ENCODE results near the gene C2orf72.
A peak's percentile ranks its signal among the peaks of the same experiment; 100 is the strongest.
"Not testable (repeated sequence)": the region's sequence is repeated elsewhere in the genome, so short reads cannot be mapped to it uniquely, and the experiment has no call there.

The C2orf72 gene

DNA sequence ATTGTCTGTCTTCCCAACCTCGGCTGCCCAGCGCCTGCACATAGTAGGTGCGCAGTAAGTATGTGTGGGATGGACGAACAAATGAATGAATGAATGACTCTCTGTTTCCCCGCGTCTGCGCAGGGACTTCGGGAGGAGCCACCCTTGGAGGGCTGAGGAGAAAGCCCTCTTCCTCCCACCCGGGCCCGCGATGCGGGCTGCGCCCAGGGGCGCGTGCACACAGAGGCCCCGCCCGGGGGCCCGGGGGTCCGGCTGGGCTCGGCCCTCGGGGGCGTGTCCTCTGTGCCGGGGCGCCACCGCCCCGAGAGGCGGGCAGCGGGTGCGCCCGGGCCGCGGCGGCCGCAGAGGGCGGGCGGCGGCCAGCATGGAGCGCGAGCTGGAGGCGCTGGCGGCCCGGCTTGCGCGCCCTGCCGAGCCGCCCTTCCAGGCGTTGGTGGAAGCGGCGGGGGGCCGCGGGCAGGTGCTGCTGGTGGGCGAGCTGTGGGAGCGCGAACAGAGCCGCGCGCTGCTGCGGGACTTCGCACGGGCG lies at the start of gene C2orf72:
Gene C2orf72 (plus strand): TSS at position 322 of the 529 bp plus-strand sequence. CDS start 43 bp downstream, at position 365.
- DNase-seq, result no peak

DNA sequence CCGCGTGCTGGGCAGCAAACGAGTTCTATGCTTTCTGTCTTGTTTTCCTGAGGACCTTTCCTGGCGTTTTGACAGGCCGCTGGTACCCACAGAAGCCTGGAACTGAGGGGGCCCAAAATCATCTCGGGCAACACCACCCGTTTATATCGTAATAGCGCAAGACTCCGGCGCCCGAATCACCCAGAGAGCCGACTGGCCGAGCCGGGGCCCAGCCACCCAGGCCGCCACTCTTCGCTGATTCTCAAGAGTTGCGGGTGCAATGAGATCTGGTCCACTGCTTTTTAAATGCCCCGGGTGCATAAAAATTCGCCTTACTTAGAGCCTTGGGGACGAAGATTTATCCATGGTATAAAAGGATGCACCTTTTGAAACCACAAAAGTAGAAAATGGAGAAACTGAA lies 47.6 kb upstream of the C2orf72 start:
- DNase-seq, result no peak

DNA sequence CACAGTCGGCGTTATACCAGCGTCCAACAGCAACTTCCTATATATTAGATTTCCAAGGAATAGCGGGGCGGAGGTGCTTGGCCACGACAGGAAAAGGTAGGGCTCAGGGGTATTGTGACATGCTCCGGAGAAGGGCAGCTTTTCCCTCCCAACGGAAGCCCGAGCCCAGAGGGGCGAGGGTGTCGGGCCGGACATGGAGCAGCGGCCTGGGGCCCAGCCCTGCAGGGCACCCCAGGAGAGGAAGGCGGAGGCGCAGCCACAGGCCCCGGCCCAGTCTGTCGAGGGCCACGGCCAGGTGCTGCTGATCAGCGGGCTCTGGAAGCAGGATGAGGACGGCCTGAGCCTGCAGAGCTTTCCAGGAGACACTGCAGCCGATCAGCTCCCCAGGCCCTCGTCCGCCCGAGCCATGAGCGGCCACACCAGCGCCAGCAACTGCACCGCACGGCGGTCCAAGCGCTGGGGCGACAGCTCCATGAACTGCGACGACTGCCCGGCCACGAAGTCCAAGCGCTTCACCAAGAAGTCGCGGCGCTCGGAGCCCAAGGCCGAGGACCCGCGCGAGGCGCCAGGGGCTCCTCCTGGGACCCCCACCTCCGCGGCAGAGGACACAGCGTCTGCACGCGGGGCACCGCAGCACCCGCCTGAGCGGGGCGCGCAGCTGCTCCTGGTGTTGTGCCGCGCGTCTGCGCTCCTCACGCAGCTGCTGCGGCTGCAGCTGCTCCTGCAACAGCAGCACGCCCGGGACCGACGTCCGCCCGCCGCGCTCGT lies 47.0 kb upstream of the C2orf72 start:
- no peak for DNase-seq

DNA sequence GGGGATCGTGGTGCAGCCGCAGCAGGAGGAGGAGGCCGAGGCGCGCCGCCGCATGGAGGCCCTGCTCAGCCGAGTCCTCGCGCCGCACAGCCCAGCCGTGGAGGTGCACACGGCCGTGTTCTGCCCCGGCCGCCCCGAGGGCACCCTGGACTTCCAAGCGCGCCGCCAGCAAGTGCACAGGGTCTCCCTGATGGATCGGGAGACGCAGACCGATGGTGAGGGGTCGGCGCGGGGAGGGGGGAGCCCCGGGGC lies 46.5 kb upstream of the C2orf72 start:
- no peak for DNase-seq

DNA sequence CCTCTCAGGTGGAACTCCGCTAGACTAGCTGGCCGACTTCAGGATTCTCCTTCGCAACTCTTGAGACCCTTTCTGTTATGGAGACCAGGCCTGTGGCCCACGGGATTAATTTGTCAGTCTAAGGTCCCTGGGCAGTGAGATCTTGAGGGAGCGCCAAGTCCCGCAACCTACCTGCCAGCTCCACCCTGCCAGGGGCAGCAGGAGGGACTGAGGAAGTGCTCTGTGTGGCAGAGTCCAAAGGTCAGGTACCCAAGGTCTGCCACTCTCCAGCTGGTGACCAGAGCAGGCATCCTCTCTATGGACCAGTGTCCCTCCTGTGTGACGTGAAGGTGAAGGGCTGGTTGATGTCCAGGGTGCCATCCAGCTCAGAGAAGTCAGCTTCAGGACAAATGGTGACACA lies 45.7 kb upstream of the C2orf72 start:
- no peak for DNase-seq

DNA sequence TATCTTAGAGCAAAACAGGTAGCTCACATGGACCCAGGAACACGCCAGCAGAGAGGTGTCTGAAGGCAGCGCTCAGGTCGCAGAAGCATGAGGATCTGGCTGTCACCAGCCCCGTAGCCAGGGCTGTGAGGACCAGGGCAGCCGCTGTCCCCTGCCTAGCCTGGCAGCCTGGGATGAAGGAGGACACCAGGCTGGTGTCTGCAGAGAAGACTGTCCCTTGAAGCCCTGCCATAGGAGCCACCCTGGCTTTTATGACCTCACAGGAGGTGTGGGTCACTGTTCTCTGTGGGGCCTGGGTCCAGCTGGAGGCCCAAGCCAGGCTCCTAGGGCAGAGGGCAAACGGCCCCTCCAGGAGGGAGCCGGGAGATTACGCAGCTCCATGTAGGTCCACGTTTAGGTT lies 41.5 kb upstream of the C2orf72 start, which contains the start of gene SPATA3:
Gene SPATA3 (plus strand): TSS at position 301 of the 400 bp plus-strand sequence. CDS start 113 bp downstream, outside the sequence.
- DNase-seq, result no peak

DNA sequence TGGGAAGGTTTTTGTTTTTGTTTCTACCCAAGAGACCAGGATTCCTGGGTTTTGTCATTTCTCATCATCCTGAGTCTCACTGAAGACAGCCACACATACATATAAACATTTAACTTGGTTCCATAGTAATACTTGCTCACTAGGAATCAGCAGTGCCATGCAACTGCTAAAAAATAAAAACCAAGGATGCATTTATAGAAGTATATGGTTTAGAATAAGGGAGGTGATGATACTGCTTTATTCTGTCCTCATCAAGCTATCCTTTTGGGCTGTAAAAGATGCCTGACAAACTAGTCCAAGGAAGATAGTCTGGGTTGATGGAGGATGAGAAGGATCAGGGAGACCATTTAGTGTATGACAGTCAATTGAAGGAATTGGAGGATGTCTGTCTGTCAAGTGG lies 40.7 kb upstream of the C2orf72 start:
- no peak for DNase-seq

DNA sequence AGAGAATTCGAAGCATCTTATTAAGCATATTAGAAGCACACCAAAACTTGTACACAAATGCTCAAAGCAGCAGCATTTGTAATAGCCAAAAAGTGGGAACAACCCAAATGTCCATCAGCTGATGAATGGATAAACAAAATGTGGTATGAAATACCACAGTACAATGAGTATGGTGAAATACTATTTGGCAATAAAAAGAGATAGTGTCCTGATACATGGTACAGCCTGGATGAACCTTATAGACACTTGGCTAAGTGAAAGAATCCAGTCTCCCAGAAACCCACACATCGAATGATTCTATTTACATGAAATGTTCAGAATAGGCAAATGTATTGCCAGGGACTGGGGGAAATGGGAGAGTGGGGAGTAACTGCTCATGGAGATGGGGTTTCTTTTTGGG lies 38.4 kb upstream of the C2orf72 start:
- DNase-seq, result no peak

DNA sequence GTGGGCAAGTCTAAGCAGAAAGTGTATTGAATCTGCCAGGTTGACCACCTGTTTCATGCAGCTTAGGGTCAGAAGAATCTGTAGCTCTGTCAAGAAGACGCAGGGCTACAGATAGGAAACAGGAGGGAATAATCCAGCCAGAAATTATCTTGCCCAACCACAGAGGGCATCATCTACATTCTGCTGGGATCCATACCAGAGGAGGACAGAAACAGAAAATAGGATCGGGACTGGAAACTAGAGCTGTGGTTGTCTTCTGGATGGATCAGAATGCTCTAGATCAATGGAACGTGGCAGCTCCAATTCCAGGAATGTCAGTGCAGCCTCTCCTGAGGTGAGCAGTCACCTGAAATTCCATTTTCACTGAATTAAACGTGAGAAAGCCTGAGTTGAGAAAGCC lies 37.8 kb upstream of the C2orf72 start:
- DNase-seq, result no peak

DNA sequence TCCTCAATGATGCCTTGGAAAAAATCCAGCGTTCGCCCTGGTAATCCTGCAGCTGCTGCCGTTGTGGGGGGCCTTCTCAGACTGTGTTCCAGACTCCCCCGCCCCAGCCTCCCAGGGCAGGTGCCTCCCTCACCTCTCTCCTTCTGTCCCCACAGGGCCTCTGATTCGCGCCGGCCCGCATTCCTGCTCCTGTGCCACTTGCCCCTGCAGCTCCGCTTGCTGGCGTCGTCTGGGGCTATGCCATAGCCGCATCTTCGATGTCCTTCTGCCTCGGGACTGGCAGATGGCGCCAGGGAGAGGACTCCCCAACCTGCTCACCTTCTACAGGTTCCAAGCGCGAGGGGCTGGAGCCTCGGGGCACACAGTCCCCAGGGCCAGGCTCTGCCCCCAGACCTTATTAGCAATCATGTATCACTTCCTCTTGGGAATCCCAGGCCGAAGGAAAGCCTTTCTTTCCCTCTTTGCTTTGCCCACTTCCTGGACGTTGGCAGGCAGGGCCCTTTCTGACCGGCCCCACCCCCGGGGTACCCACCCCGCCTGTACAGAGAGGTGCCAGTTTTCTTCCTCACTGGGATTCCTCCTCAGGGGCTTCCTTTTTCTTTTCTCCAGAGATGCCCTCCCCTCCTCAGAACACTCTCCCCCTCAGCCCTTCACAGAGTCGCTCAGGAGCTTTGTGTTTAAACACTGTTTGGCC lies 37.0 kb upstream of the C2orf72 start:
- DNase-seq, result no peak

DNA sequence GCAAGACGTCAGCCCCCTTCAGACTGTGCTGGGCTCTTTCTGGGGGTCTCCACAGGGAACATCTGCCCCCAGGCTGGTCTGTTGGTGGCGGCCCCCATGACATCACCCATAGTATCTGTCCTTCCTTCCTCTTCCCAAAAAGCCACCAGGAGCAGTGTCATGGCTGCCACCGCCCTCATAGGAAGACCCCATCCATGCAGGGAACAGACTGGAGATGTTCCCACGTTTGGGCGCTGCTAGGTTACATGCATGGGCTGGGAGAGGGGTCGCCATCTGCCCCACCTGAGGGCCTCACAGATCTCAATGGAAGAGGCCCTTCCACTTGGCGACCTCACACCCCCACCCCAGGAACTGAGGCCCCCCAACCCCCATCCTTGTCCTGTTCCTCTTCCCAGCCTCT lies 36.3 kb upstream of the C2orf72 start:
- DNase-seq, result no peak

DNA sequence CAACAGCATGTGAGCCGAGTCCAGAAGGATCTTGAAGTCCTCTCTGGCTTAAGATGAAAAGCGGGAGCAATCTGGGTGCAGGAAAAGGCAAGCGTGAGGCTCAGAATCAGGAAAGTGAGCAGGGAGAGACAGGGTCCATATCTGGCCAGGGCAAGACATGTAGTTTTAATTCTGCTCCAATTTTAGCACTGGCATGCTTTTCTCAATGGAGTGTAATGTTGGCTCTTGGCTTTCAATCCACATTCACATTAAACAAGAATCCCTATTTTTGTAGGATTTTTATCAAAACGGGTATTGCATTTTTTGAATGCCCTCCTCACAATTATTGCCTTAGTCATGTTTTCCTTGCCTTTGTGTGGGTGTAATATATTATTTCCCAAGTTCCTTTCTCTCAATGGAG lies 35.4 kb upstream of the C2orf72 start:
- peak in 1 of 2 donors; percentile 12 for DNase-seq

DNA sequence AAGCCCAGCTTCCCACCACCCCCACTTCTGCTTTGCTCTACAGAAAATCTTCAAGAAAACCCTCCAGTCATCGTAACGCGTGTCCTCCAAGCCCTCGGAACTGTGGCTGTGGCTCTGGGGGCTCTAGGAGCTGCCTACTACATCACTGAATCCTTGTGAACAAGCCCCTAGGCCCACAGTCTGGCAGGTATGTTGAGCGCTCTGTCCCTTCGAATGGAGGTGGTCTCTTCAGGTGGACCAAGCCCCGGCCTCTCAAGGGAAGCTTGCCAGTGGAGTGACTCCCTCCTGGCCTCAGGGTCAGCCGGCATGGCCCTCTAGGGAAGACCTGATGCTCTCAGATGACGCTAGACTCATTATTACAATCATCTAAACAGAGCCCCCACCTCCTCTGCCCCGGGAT lies 34.7 kb upstream of the C2orf72 start:
- DNase-seq, result no peak

DNA sequence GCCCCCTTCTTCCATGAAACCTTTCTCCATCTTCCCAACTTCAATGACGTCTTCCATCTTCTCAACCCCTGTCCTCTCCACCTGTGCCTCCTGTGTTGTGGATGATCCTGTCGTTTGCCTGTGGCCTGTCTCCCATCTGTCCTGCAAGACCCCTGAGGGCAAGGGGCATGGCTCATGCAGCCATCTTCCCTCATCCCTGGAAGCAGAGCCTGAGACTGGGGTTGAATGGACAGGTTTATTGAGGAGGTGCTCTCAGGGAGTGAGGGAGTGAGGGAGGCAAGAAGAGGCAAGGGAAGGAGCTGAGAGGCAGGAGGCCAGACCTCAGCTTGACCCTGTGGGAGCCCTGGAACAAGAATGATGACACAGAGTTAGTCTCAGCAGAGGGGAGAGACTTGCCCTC lies 34.1 kb upstream of the C2orf72 start:
- no peak for DNase-seq

DNA sequence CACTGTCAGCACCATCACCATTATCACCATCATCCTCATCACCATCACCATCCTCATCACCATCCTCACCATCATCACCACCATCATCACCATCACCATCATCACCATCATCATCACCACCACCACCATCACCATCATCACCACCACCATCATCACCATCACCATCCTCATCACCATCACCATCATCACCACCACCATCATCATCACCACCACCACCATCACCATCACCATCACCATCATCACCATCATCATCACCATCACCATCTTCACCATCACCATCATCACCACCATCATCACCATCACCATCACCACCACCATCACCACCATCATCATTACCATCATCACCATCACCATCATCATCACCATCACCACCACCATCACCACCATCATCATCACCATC lies 32.4 kb upstream of the C2orf72 start:
- DNase-seq, result not testable (repeated sequence)

DNA sequence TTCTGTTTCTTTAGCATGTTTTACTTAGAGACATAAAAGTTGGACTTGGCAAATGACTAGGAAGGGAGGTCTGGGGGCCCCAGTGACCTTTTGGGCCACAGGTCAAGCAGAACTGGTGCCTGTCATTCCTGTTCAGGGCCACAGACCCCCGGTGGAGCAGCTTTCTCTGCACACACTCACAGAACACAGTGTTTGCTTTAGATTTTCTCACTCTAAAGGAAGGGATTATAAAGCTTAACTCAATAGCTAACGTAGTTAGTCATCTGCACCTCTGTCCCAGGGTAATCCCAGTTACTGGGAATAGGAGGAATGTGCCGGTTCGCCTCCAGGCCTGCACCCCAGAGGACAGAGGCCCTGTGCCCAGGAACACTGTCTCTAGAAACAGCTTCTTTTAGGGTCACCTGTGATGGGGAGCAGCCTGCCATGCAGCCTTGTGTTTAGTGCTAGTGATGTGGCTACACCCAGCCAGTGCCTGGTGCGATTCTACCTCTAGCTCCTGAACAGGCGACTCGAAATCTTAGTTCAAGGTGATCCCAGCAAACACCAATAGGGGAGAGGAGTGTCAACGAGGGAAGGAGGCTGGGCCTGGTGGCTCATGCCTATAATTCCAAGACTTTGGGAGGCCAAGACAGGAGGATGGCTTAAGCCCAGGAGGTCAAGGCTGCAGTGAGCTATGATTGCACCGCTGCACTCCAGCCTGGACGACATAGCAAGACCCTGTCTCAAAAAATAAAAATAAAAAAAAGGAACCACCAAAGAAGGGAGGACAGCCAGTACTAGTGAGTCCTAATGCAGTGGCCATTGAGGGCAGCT lies 29.8 kb upstream of the C2orf72 start:
- DNase-seq, result no peak

DNA sequence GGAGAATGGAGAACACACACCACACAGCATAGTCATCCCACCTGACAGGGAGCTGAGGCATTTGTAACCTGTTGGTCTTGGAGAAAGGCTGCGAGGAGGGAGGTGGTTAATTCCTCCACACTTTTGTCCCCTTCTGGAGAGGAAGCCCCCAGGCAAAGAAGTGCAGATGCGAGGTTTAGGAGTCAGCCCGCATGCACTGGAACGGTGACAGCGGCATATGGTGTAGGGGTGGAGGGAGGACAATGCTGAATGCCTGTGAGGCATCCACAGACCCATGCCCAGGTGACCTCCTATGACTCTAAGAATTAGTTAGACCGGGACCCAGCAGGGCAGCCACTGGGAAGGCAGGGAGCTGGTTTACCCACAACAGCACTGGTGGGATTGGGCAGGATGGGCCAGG lies 29.2 kb upstream of the C2orf72 start:
- no peak for DNase-seq

DNA sequence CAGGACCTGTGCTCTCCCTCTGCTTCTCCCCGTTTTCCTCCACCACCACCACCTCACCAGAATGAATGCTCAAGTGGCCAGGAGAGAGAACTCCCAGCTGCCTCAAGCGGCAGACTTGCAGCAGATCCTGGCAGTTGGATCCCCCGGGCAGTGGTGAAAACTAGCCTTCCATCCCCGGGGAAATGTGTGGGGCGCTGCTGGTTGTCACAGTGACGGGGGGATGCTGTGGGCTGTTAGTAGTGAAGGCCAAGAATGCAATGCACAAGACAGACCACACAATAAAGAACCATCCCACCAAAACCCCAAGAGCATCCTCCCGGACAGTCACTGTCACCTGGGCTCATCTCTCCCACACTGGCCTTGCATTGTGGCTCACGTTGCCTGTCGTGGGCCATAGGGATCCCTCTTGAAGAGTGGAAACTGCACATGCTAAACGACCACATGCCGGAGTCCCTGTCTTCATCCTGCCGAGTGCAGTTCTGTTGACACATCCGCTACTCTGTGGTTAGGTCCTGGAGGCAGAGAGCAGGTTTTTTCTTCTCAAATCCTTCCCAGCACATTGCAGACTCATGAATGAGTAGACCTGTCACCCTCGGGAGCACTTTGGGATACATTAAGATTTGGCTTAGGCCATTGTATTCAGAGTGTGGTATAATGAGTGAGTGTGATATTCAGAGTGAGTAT lies 27.9 kb upstream of the C2orf72 start:
- no peak for DNase-seq

DNA sequence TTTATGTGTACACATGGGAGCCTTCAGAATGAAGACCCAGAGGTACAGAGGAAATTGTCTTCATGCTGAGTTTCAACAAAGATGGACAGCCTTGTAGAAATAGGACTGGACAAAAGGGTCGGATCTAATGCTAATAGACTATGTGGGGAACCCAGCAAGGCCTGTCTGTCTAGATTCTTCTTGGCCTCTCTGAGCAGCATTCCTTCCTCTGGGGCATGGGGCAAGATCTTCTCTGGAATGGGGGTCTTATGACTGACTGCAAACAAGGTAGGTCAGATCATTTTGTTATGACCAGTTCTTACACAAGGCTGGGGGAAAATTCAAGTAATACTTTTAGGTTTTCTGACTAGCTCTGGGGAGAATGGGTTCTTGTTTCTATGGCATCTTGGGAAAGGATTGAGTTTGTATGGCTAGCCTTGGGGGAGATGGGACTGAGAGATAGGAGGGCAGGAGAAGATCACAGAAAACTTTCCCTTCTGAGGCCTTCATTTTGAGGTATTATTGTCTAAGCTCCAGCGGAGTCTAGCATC lies 27.1 kb upstream of the C2orf72 start:
- DNase-seq, result no peak

DNA sequence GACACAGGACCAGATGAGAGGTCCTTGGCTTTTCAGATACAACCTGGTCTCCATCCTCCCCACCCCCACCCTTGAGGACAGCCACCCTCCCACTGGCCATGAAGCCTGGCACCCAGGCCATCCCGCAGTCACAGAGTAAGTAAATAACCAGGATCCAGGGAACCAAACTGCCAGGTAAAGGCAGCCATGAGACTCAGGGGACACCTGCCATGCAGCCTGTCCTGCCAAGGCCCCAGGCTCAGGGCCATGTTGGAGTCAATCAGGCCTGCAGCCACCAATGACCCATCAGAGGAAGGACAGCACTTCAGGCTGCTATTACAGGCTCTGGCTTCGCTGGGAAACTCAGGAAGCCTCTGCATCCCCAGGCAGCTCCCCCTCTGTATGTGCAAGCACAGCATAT lies 25.8 kb upstream of the C2orf72 start:
- DNase-seq, result no peak

DNA sequence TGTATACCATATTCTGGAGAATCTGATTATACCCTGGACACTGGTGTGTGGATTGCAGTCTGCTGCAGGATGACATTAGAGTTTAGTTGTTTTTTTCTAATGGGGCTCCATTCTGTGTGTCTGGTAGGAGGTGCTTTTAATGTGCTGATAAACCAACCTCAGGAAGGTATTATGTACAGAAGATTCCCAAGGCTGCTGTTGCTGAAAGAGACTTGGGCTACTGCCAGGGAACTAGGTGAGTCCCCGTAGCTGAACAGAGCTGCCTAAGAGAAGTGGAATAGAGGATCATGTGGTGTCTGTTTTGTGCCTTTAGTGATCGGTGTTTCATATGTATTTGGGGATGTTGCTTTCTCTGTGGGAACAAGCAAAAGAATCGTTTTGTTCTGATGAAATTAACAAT lies 24.9 kb upstream of the C2orf72 start:
- DNase-seq, result no peak

DNA sequence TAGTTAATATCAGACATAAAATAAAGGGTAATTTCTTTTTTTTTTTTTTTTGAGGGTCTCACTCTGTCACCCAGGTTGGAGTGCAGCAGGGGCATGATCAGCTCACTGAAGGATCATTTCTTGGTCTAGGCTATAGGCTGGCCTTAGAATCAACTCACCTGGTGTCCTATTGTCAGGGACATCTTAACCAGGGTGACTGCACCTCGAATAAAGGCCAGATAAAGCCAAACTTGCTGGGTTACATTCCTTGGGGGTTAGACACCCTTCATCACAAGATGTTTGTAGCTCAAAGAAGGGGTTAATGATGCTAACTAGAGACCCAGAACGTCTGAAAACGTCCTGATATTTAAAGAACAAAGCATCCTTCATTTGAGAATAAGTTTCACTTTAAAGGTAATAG lies 23.5 kb upstream of the C2orf72 start:
- DNase-seq, result no peak

DNA sequence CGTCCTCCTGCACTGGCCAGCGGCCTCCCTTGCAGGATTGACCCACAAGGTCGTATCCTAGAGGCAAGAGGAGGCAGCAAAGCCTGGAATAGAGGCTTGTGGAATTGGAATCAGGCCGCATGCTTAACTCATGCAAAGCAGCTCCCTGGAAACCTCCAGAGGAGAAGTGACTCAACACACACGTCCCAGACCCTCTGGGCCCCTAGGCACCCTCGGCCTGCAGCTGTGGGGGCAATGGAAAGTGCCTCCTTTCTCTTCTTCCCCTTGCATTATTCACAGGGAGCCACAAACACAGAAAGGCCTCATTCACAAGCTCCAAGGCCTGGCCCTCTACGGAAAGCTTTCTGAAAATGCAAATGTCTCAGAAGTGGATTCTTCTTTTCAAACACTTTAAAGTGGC lies 21.8 kb upstream of the C2orf72 start:
- no peak for DNase-seq

Data from inflammatory macrophage treated with lipopolysaccharide for 1 hour (primary cell).